Stimulated activated CD4-positive, alpha-beta T cell treated with anti-CD3 and anti-CD28 coated beads, Interleukin-12 subunit alpha, Interleukin-12 subunit beta, amount 100 ng/mL, for 4 hours (primary cell): ENCODE results near the gene PELI1.

Source experiments
- DNase-seq: peaks from one replicate; pipeline ENCODE4 v3.0.0-alpha.2; 2020

The PELI1 gene

DNA sequence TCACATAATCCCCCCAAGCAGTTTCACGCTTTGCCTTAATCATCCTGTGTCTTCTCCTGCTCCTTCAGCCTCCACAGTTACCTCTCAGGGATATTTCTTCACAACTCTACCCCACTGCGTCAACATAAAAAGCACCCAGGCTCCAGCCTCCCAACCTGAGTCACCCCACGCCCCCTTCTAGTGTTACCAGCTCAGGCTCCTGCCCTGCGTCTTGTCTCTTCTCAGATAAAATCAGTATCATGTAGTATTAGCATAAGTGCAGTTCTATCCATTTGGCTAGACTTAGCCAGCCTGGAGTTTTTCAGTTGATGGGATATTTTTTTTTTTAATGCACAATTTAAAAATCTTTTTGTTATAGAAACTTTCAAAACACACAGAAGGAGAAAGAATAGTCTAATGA lies 9.6 kb upstream of the PELI1 start:
- no peak for DNase-seq

GRCh38 chr2:64151476-64151875 lies 7.3 kb upstream of the PELI1 start:
- DNase-seq, result no peak

GRCh38 chr2:64145714-64146113 lies 1.5 kb upstream of the PELI1 start:
- no peak for DNase-seq

DNA sequence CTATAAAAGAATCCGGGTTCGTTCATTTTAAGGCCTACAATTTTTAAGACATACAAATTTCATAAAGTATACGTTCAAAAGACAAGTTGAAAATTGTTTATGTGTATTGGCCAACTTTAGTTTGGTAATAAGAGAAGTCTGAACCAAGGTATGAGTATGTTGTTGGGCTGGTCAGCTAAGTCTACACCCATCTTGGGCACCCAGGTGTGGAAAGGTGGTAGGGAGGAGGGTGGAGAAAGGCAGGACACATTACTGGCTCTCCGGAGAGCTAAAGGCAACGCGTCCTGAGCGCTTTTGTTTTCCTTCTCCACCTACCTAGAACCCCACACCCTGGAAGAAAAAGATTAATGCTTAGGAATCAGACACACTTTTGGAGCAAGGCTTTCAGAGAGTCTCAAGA lies 899 bp upstream of the PELI1 start:
- DNase-seq, result no peak

- peak; percentile 28 for DNase-seq
Observed at GRCh38 chr2:64143169-64144056, 807 bp downstream of the PELI1 start.

- no peak for DNase-seq
Observed at GRCh38 chr2:64142741-64143168, 1.5 kb downstream of the PELI1 start.

GRCh38 chr2:64141674-64142405 lies 2.4 kb downstream of the PELI1 start:
- no peak for DNase-seq

DNA sequence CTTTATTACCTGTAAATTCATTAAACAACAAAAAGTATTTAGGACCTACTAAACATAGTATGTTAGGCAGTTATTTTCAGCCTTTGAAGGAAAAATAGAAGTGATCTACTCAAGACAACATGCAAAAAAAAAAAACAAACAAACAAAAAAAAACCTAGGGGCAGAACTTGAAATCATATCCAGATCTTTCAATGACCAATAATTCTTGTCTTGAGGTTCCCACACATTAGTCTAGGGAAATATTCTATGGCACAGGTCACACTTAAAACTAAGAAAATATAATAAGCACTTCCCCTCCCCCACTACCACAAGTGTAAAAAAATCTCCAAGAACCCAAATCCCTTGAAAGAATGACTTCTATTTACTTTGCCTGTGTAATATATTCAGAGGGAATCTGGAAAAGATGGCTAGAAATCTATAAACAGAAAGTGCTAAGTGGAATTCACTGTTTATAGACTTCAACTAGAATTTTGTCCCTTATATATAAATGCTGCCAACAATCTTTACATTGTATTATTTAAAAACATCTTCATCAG lies 3.5 kb downstream of the PELI1 start:
- DNase-seq, result no peak

GRCh38 chr2:64139956-64140355 lies 4.3 kb downstream of the PELI1 start:
- DNase-seq, result no peak

GRCh38 chr2:64137996-64138395 lies 6.2 kb downstream of the PELI1 start:
- DNase-seq, result no peak

DNA sequence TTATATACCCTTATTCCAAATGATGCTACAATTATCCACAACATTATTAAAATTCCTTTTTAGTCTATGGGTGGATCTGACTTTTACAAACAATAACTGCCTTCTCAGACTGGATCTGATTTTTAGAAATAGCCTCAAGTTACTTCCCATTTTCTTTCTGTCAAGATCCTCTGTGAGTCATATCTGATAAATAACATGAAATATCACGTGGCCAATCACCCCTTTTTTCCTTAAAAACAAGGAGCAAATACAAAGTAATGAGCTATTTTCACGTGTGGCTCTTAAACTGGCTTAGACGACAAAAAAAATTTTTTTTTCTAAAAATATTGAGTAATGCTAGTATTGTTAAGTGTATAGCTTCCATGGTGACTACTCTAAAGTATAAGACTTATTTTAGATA lies 6.7 kb downstream of the PELI1 start:
- no peak for DNase-seq

DNA sequence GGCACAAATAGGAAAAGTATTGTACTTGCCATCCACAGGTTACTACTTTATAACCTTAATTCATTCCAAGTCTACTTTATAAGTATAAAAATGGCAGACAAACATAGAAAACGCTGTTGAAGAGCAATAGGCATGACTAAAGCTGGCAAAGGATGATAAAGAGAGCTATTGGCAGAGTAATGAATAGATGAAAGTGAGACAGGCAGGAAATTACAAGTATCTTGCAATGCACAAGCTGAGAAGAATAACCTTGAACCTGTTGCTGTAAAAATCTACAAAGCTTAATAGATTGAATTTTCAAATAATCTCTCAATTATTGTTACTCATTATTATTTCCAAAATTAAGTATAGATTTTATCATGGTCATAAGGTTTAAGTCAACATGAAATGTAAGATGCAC lies 8.8 kb downstream of the PELI1 start:
- DNase-seq, result no peak

- DNase-seq, result no peak
Observed at GRCh38 chr2:64134813-64135212, 9.4 kb downstream of the PELI1 start.

DNA sequence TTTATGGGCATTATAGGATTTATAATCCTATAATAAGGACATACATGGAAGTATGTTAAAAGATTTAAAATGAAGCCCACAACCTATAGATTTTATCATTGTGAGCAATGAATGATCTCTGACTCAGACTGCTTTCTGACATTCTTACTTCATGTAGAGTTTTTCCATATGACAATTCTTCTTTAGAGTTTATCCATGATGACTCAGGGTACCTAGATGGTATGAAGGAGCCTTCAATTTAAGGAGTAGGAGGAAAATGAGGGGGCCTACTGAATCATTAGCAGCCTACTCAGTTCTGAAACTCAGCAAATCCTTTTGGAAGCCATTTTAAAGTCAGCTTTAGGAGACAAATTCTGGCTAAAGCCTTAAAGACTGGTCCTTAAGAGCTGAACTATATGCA lies 10.4 kb downstream of the PELI1 start:
- DNase-seq, result no peak

GRCh38 chr2:64133354-64133753 lies 10.9 kb downstream of the PELI1 start:
- no peak for DNase-seq

- no peak for DNase-seq
Observed at GRCh38 chr2:64130333-64130732, 13.9 kb downstream of the PELI1 start.

- no peak for DNase-seq
Observed at GRCh38 chr2:64128943-64129391, 15.3 kb downstream of the PELI1 start.

- no peak for DNase-seq
Observed at GRCh38 chr2:64128406-64128805, 15.8 kb downstream of the PELI1 start.

GRCh38 chr2:64127119-64127518 lies 17.1 kb downstream of the PELI1 start:
- DNase-seq, result no peak

DNA sequence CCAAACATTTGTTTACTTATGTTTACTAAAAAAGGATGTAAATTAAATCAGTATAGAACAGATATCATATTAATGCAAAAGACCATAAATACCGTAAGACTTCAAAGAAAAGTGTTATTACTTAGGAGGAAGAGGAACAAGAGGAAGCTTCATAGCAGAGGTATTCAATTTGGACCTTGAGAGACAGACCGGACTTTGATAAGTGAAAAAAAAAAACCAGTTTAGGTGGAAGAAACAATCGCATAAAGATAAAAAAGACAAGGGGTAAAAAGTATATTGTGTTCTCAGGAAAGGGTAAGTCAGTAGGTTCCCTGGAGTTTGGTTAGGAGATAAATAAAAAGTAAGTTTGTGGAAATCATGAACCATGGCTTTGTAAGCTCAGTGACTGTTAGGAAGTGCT lies 17.6 kb downstream of the PELI1 start:
- no peak for DNase-seq

DNA sequence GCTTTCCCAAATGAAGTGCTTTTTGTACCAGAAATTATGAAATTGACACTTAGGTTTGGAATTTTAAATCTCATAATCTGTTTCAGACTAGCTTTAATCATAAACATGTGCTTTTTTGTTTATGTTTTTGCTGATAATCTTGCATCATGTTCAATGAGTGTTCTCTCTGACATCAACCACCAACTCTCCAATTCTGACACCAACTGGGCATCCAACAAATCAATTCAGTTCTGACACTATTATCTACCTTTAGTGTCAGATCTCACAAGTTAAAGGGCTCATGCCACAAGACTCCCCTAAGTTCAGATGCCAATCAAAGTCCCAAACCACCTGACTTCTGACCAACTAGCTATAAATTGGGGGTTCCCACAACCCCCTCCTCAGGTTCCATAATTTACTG lies 19.6 kb downstream of the PELI1 start:
- DNase-seq, result no peak

GRCh38 chr2:64124168-64124567 lies 20.1 kb downstream of the PELI1 start:
- DNase-seq, result no peak

GRCh38 chr2:64123740-64124139 lies 20.5 kb downstream of the PELI1 start:
- DNase-seq, result no peak

DNA sequence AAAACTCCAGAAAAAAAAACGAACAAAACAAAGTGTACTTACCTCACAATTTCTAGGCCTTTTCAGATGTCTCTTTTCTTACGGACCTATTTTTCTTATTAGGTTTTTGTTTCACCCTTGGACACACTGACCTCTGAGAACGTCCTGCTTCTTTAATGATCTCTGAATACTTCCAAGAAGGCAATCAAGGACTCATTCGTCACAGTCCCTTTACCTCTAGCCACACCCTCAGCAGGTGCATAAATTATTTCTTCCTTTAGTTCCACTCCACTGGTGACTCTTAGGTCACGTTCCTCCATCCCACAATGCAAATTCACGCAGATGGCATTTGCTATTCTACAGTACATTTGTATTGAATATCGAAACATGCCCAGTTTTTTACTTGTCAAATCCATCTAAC lies 21.9 kb downstream of the PELI1 start:
- no peak for DNase-seq
